Gastrocnemius medialis (tissue), 4 donors: ENCODE measurements around the gene SEMA5B.

Experiments
- CTCF ChIP-seq, 5 experiments: fragments of 450-650 bp in 3 of 5; fragments of 200-600 bp in 2 of 5; sonication (generic) in 2 of 5; IDR thresholded peaks in 4 of 5; conservative IDR thresholded peaks in 1 of 5; 1 replicate in 4 of 5; 2 replicates in 1 of 5; pipeline ENCODE4 v1.5.1; 2016 to 2019; ENCODE audit warnings: antibody characterized with exemption in 5 of 5, mild to moderate bottlenecking in 3 of 5, moderate library complexity in 3 of 5
- POLR2A ChIP-seq, 2 donors: fragments of 450-650 bp; IDR thresholded peaks; one replicate each; pipeline ENCODE4 v1.6.1; 2017; ENCODE audit warnings: antibody characterized with exemption in 2 of 2, mild to moderate bottlenecking in 2 of 2, moderate library complexity in 2 of 2

- TF ChIP-seq CTCF (IDR thresholded peaks at IDR 0.05 in 4 of 5, conservative IDR thresholded peaks at IDR 0.05 in 1 of 5) (no peak), POLR2A (IDR thresholded peaks at IDR 0.05) (no peak)
Measured at GRCh38 chr3:122913539-122914100, 113.9 kb downstream of the SEMA5B start.
